Measurements from ENCODE around the gene RFX7.

RFX7 gene

DNA sequence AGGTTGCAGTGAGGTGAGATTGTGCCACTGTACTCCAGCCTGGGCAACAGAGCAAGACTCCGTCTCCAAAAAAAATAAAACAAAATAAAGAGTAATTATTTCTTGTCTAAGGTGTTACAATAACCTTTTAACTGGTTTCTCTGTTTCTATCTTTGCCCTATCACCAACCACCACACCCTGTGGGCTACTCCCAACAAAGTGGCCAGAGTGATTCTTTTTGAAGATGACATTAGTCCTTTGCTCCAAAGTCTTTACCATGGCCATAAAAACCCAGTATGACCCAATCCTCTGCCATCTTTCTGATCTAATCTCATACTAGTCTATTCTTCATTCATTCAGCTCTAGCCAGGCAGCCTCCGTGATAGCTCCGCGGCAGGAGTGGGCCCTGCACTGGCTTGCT is 62.8 kb downstream of the RFX7 start:
- TF ChIP-seq POLR2AphosphoS5 (IDR thresholded peaks at IDR 0.05; ENCODE audit: low read depth, low read length), result no peak
- TF ChIP-seq FOXP2 (optimal IDR thresholded peaks at IDR 0.05; ENCODE audit: borderline replicate concordance, extremely low read depth, extremely low read length, insufficient read depth), result no peak
- no peak for TF ChIP-seq TAF1 (IDR thresholded peaks at IDR 0.05; ENCODE audit: borderline replicate concordance, insufficient read depth, low read length)
- TF ChIP-seq SIN3A (IDR thresholded peaks at IDR 0.05; ENCODE audit: borderline replicate concordance, insufficient read depth, low read length), result no peak
- TF ChIP-seq, protein P1, sequence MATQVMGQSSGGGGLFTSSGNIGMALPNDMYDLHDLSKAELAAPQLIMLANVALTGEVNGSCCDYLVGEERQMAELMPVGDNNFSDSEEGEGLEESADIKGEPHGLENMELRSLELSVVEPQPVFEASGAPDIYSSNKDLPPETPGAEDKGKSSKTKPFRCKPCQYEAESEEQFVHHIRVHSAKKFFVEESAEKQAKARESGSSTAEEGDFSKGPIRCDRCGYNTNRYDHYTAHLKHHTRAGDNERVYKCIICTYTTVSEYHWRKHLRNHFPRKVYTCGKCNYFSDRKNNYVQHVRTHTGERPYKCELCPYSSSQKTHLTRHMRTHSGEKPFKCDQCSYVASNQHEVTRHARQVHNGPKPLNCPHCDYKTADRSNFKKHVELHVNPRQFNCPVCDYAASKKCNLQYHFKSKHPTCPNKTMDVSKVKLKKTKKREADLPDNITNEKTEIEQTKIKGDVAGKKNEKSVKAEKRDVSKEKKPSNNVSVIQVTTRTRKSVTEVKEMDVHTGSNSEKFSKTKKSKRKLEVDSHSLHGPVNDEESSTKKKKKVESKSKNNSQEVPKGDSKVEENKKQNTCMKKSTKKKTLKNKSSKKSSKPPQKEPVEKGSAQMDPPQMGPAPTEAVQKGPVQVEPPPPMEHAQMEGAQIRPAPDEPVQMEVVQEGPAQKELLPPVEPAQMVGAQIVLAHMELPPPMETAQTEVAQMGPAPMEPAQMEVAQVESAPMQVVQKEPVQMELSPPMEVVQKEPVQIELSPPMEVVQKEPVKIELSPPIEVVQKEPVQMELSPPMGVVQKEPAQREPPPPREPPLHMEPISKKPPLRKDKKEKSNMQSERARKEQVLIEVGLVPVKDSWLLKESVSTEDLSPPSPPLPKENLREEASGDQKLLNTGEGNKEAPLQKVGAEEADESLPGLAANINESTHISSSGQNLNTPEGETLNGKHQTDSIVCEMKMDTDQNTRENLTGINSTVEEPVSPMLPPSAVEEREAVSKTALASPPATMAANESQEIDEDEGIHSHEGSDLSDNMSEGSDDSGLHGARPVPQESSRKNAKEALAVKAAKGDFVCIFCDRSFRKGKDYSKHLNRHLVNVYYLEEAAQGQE (IDR thresholded peaks at IDR 0.05; ENCODE audit: insufficient read depth in 1 of 2, low read depth in 2 of 2, low read length in 2 of 2), result no peak

DNA sequence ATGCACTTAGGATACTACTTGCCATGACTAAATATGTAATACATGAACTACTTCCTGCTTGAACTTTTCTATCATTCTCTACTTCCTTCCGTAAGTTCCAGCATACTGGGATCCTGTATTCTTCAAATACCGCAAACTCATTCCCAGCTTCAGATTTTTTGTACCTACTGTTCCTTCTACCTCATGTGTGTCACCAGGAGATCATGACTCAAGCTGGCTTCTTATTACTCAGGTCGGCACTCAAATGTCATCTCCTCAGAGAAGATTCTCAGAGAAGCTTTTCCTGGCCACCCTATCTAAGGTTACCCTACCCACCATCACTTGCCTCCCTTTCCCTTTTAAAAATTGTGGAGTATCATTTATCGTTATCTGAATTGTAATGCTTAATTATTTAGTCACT is 66.7 kb downstream of the RFX7 start:
- no peak for TF ChIP-seq TAF1 (IDR thresholded peaks at IDR 0.05; ENCODE audit: borderline replicate concordance, insufficient read depth, low read length)
- TF ChIP-seq SIN3A (IDR thresholded peaks at IDR 0.05; ENCODE audit: borderline replicate concordance, insufficient read depth, low read length), result no peak

DNA sequence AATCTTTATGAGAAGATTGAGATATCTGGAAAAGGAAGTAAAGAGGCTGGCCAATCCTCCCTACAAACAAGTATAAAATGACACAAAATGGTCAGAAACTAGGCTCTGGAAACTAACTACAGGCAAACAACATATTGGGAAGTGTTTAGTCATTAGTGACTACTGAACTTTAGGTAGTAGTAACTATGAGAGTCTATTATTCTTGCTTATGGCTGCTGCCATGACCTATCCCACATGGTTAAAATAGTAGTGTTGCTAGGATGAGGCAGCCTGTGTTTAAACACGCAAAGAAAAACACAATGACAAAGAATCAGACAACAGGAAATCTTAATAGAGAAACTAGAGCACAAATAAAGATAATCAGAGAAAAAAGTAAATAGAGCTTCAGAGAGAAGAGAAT is 67.9 kb downstream of the RFX7 start:
- TF ChIP-seq, protein P1 (IDR thresholded peaks at IDR 0.05; ENCODE audit: insufficient read depth in 1 of 2, low read depth in 2 of 2, low read length in 2 of 2), result no peak
- TF ChIP-seq POLR2AphosphoS5 (IDR thresholded peaks at IDR 0.05; ENCODE audit: low read depth, low read length) (no peak), FOXP2 (optimal IDR thresholded peaks at IDR 0.05; ENCODE audit: borderline replicate concordance, extremely low read depth, extremely low read length, insufficient read depth) (no peak), TAF1 (IDR thresholded peaks at IDR 0.05; ENCODE audit: borderline replicate concordance, insufficient read depth, low read length) (no peak), SIN3A (IDR thresholded peaks at IDR 0.05; ENCODE audit: borderline replicate concordance, insufficient read depth, low read length) (no peak)

DNA sequence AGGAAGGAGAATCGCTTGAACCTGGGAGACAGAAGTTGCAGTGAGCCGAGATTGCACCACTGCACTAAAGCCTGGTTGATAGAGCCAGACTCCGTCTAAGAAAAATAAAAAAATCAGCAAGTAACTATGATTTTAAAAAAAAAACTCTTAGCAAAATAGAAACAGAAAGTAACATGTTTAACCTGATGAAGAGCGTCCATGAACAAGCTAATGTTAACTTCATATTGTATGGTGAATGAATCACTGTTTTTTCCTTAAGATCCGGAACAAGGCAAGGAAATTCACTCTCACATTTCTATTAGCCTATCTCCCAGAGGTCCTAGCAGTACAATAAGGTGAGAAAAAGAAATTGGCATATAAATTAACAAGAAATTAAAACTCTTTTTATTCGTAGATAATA is 69.0 kb downstream of the RFX7 start:
- TF ChIP-seq TAF1 (IDR thresholded peaks at IDR 0.05; ENCODE audit: borderline replicate concordance, insufficient read depth, low read length), result no peak
- no peak for TF ChIP-seq SIN3A (IDR thresholded peaks at IDR 0.05; ENCODE audit: borderline replicate concordance, insufficient read depth, low read length)
- TF ChIP-seq, protein P1 (IDR thresholded peaks at IDR 0.05; ENCODE audit: insufficient read depth in 1 of 2, low read depth in 2 of 2, low read length in 2 of 2), result no peak
- TF ChIP-seq POLR2AphosphoS5 (IDR thresholded peaks at IDR 0.05; ENCODE audit: low read depth, low read length), result no peak
- no peak for TF ChIP-seq FOXP2 (optimal IDR thresholded peaks at IDR 0.05; ENCODE audit: borderline replicate concordance, extremely low read depth, extremely low read length, insufficient read depth)

DNA sequence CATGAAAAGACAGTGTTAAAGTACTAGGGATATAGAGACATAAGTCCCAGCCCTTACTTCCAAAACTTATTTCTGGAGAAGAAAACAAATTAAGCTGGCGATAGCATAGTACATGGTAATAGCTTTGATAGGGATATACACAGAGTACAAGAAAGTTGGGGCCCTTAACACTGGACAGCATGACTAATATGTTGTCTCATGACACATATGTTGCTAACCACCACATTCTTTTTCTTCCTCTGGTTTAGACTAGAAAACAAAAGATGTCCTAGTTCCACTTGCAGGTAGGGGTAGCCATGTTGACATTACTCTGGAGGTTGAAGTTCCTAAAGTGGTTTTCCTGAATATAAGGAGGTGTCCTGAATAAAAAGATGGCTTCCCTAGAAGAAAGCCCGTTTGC is 75.3 kb downstream of the RFX7 start:
- TF ChIP-seq FOXP2 (optimal IDR thresholded peaks at IDR 0.05; ENCODE audit: borderline replicate concordance, extremely low read depth, extremely low read length, insufficient read depth) (no peak), SIN3A (IDR thresholded peaks at IDR 0.05; ENCODE audit: borderline replicate concordance, insufficient read depth, low read length) (no peak), TAF1 (IDR thresholded peaks at IDR 0.05; ENCODE audit: borderline replicate concordance, insufficient read depth, low read length) (no peak), POLR2AphosphoS5 (IDR thresholded peaks at IDR 0.05; ENCODE audit: low read depth, low read length) (no peak)
- TF ChIP-seq, protein P1 (IDR thresholded peaks at IDR 0.05; ENCODE audit: insufficient read depth in 1 of 2, low read depth in 2 of 2, low read length in 2 of 2), result no peak
